GM10248 (cell line): ENCODE results near the gene EEF1G.

Experiments used
- CTCF ChIA-PET: fragments of 300-600 bp; sonication (Branson Sonifier 250); formaldehyde crosslinking; extraction: SDS; loops from one replicate; lab custom pipeline; 2021; ENCODE audit warnings: antibody characterized with exemption; lab: Yijun Ruan, JAX
- POLR2A ChIA-PET: fragments of 350-650 bp; sonication (Branson Sonifier 250); formaldehyde crosslinking; extraction: SDS; loops from one replicate; lab custom pipeline; 2020; ENCODE audit warnings: antibody characterized with exemption; lab: Yijun Ruan, JAX
- DNase-seq: peaks from one replicate; pipeline ENCODE4 v3.0.0; 2012; ENCODE audit errors: extremely low spot score
- TF ChIP-seq, protein P1 (sequence below): IDR thresholded peaks from 2 replicates; pipeline ENCODE4 v1.5.1; 2012; ENCODE audit warnings: mild to moderate bottlenecking, low read depth; ENCODE audit errors: extremely low read depth, missing control alignments, control extremely low read depth

Gene EEF1G

DNA sequence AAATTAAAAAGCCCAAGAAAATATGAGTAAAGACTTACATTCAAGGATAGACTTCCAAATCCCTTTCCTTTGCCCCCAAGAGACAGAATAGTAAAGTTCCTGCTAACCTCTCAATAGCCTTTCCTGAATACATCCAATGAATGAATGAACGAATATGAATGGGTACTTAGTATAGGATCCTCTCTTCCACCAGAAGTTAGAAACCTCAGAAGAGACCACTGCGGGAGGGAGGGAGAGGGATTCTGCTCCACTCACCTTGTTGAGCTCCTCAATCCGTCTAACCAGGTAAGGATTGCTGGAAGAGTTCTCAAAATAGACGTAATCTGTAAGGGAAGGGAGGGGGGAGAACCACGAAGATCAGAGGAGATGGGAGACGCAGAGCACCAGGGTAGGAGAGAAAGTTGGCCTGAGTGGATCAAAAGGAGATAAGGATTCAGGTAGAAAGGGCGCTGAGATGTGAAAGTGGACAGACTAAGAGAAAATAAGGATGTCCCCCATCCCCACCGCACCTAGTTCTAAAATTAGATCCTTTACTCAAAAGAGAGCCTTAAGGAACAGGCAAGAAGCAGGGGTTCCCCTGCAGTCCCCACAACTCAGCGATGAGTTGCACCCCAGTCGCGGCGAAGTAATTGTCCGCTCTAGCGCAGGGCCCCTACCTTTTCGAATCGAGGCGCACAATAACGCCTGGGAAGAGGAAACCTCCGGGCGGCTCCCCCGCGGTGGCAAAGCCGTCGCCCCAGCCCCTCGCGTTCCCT is 26.9 kb upstream of the EEF1G start:
- TF ChIP-seq, protein P1, sequence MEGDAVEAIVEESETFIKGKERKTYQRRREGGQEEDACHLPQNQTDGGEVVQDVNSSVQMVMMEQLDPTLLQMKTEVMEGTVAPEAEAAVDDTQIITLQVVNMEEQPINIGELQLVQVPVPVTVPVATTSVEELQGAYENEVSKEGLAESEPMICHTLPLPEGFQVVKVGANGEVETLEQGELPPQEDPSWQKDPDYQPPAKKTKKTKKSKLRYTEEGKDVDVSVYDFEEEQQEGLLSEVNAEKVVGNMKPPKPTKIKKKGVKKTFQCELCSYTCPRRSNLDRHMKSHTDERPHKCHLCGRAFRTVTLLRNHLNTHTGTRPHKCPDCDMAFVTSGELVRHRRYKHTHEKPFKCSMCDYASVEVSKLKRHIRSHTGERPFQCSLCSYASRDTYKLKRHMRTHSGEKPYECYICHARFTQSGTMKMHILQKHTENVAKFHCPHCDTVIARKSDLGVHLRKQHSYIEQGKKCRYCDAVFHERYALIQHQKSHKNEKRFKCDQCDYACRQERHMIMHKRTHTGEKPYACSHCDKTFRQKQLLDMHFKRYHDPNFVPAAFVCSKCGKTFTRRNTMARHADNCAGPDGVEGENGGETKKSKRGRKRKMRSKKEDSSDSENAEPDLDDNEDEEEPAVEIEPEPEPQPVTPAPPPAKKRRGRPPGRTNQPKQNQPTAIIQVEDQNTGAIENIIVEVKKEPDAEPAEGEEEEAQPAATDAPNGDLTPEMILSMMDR: no peak
- no peak for DNase-seq
- ChIA-PET POLR2A (interaction anchor here (1.2 to 3.1 kb wide), 3 partner anchors 9 to 64 kb away, joined by 4 to 64 read pairs (median 21); partner anchors contain the start of genes C11orf98, CSKMT and TUT1), CTCF (interaction anchor here (1.3 to 2.5 kb wide), 3 partner anchors 8 to 19 kb away, joined by 4 to 26 read pairs (median 12); partner anchors contain the start of genes EML3 and TUT1)

DNA sequence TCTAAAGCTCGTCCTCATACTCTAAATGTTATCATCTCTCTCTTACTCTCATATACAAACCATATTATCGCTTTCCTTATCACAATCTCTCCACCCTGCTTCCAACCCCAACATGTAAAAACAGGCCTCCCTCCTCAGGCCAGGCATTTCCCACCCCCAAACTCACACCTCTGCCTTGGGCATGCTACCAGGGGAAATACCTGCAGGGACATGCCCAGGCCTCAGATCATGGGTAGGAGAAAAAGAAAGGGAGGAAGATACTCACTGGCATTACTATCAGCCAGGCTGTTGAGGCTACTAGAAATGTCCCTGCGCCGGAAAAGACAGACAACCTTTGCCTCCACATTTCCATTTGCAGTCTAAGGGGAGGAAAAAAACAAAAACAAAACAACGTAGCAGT is 26.2 kb upstream of the EEF1G start:
- POLR2A ChIA-PET: interaction anchor here (1.0 to 3.1 kb wide), 3 partner anchors 8 to 65 kb away, joined by 3 to 64 read pairs (median 6); partner anchors contain the start of genes C11orf98, CSKMT and TUT1
- TF ChIP-seq, protein P1: no peak
- no peak for DNase-seq
- CTCF ChIA-PET: interaction anchor here (2.1 to 2.5 kb wide), 2 partner anchors 8 to 12 kb away, joined by 12 to 26 read pairs; partner anchors contain the start of genes EML3 and TUT1

DNA sequence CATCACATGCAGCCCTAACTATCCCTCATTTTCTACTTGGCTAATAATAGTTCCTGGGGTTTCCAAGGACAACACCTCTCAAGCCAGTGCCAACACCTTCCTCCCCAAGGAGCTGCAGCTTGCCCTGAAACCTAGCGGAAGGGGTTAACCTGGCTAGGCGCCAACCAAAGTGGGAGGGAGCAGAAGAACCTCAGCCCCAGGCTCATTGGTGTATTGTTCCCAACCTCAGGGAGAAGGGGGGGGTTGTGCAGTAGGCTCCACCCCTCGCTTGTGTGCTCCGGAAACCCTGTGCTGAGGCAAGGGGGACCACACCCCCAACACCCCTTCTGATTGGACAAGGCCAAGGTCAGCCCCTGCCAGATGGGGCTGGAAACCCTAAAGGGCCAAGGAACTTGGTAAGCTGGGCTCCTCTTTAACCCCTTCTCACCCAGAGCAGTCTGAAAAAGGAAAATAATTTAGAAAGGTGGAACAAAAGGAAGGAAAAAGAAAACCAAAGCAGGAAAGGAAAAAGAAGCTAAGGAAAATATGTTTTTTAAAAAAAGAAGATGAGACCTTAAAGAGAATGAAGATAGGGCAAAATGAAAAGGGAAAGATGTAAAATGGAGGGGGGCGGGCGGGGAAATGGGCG is 25.5 kb upstream of the EEF1G start:
- POLR2A ChIA-PET: interaction anchor here (0.8 to 3.1 kb wide), 4 partner anchors 7 to 66 kb away, joined by 3 to 64 read pairs (median 5); partner anchors contain the start of genes C11orf98, CSKMT and TUT1
- peak; percentile 93 for DNase-seq
- CTCF ChIA-PET: interaction anchor here (1.5 to 2.5 kb wide), 2 partner anchors 12 to 15 kb away, joined by 4 to 12 read pairs; partner anchors contain the start of gene EML3
- TF ChIP-seq, protein P1: no peak

DNA sequence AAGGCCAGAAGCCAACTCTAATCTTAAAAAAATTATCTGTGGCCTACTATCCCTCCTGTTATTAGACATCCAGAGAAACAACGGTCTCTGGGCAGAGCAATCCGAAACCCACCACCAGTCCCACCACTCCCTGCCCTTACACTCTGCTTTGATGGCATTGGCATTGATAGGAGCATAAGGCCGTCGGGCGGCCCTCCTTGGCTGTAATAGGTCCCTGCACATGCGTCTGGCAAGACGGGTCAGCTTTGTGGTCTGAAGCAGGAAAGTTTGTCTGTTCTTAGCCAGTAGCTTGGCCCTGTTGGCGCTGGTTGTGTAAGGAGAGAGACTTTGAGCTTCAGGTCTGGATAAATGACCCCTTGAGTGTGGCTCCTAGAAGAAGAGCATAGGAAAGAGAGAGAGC is 21.4 kb upstream of the EEF1G start:
- ChIA-PET POLR2A (no interaction called here), CTCF (interaction anchor here (1.4 to 2.6 kb wide), 2 partner anchors 16 to 99 kb away, joined by 5 to 7 read pairs; no protein-coding TSS in a partner anchor)
- TF ChIP-seq, protein P1: no peak
- no peak for DNase-seq

DNA sequence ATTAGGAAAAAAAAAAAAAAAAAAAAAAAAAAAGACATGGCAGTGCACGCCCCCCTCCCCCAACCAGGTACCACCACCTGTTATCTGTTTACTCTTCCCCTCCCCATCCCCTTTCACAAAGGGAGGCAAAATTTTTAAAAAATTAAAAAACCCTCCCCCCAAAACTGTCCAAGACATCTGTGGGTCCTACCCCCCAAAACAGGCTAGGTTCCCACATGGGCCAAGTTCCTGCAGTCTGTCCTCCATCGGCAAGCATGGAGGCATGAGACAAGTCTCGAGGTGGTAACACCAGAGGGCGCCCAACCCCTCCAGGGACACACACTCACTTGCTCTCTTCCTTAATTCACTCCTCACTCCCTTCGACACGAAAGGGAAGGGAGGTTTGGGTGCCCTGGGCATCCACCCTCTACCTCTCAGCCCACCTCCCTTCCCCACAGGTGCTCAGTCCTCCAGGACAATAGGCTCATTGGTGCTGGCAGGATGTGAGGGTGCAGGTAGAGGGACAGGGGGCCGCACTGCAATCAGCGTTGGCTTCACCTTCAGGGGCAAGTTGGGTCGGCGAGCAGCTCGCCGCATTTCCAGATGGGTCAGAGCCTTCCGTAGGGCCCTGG is 19.8 kb upstream of the EEF1G start:
- TF ChIP-seq, protein P1: peak; percentile 45
- POLR2A ChIA-PET: interaction anchor here (0.7 to 3.9 kb wide), 7 partner anchors 7 to 134 kb away, joined by 3 to 87 read pairs (median 15); partner anchors contain the start of genes C11orf98, CSKMT, EEF1G and EML3
- DNase-seq: peak; percentile 67
- CTCF ChIA-PET: interaction anchor here (0.9 to 4.1 kb wide), 13 partner anchors 7 to 177 kb away, joined by 3 to 50 read pairs (median 4); partner anchors contain the start of genes B3GAT3, EML3, LRRN4CL and MTA2
